Inflammatory macrophage treated with lipopolysaccharide for 1 hour (primary cell): ENCODE measurements around the gene SLC1A7.
"Not testable (repeated sequence)": the region's sequence is repeated elsewhere in the genome, so short reads cannot be mapped to it uniquely, and the experiment has no call there.

ENCODE experiments used
- DNase-seq, 2 donors: peaks; one replicate each; pipeline ENCODE4 v3.0.0-alpha.2; 2020 to 2022

The SLC1A7 gene

DNA sequence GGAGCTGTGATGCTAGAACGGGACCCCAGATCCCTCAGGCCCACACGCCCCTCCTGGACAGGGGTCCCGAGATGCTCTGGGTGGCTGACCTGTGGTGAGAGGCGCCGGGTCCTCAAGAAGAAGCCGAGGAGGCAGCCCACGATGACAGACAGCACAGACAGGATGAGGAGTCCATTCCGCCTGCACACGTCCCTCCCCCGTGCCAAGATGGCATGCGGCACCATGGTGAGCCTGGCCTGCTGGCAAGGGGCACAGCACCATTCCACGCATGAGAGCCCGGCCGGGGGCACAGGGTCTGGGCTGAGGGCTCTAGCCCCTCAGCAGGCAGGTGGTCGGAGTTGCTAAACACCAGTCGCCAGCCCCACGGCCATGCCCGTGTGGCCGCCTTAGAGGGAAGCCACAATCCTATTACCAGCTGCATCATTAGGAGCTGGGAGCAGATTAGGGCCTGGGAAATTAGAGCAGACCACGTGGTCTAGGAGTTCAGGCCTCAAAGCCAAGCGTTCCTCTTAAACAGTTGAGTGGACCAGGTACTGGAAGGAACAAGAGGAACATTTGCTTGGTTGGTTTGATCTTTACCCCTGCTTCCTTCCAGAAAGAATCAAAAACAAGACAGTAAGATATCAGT is at the start of gene SLC1A7:
Gene SLC1A7 (minus strand): TSS at position 413 of the 628 bp plus-strand sequence. CDS start 189 bp downstream, at position 224.
- no peak for DNase-seq

DNA sequence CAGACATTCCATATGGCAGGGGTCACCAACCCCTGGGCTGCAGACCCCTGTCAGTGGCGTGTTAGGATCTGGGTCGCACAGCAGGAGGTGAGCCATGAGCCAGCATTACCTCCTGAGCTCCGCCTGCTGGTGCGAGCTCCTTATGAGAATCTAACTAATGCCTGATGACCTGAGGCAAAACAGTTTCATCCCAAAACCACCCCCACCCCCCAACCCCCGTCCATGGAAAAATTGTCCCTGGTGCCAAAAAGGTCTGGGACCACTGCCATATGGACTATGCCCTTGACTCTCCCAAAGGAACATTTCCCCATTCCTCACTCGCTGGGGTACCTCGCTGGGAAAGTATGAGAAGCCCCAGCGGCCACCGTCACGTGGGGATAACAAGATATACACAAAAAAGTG is 47.8 kb upstream of the SLC1A7 start:
- DNase-seq = no peak

DNA sequence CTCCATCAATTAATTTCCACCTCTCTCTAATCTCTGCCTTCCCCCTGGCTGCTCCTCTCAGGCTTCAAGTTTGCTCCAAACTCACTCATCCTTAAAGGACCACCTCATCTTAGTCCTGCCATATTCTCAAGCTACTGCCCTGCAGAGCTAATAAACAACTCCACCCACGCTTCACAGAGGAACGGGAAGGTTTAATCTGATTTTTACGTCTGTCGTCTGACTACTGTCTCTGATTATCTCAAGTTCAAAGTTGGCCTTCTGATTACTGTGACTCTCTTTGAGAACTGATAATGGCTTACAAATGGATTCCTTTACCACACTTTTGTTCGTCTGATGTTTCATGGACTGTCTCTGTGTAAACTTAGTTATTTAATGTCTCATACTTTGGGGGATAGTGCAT is 46.6 kb upstream of the SLC1A7 start:
- DNase-seq = no peak

DNA sequence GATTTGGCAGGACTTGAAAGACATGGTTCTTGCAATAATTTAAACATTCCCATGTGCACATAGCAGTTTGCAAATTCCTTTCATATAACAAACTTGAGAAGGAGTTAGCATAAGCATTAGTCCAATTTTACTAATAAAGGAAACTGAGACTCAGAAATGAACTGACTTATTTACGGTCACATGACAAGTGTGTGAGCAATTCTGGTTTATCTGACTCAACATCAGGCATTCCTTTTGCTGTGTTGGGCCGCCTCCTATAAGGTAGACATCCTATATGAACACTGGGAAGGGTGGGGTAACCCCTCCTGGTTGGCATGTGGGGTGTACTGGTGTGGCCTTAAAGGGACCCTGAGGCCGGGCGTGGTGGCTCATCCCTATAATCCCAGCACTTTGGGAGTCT is 45.7 kb upstream of the SLC1A7 start:
- DNase-seq = no peak

DNA sequence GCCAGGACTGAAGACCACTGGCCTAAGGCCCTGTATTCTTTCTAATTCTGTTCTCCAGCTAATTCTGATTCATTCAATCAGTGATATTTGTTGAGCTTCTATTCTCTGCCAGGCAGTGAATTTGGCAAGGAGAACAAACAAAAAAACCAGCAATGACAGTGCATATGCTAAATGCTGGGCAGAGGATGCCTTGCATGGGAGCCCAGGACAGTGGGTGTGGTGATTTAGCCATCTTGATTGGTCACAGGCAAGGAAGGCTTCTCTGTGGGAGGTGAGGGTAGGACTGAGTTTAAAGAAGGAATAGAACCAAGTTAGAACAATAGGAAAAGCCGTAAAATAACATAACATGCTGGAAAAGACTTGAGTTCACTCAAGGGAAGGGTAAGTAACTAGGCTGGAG is 45.0 kb upstream of the SLC1A7 start:
- DNase-seq = no peak

DNA sequence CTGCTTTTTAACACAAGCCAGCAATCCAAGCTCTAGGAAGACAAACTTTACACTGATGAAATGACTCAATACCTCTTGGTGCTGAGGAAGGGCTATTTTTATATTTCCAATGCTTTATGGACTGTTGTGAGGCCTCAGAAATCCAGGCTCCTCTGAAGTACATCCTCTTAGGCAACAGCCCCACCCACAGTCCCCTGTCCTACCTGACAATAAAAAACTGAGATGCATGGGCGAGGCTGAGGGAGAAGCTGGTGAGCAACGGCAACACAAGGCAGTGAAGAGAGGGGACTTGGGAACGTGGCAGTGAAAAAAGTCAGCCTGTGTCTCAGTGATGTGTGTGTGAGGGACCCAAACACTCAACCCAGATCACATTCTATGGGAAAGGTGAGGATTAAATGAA is 44.1 kb upstream of the SLC1A7 start:
- DNase-seq = no peak

DNA sequence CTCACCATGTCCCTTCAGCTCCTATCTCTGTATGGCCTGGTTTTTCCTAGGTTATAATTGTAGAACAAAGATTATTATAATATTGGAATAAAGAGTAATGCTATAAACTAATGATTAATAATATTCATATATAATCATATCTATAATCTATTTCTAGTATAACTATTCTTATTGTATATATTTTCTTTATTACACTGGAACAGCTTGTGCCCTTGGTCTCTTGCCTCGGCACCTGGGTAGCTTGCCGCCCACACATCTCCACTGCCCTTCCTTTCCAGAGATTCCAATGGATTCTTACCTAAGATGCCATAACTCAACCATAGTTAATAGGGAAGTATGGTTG is 43.5 kb upstream of the SLC1A7 start:
- not testable (repeated sequence) for DNase-seq

DNA sequence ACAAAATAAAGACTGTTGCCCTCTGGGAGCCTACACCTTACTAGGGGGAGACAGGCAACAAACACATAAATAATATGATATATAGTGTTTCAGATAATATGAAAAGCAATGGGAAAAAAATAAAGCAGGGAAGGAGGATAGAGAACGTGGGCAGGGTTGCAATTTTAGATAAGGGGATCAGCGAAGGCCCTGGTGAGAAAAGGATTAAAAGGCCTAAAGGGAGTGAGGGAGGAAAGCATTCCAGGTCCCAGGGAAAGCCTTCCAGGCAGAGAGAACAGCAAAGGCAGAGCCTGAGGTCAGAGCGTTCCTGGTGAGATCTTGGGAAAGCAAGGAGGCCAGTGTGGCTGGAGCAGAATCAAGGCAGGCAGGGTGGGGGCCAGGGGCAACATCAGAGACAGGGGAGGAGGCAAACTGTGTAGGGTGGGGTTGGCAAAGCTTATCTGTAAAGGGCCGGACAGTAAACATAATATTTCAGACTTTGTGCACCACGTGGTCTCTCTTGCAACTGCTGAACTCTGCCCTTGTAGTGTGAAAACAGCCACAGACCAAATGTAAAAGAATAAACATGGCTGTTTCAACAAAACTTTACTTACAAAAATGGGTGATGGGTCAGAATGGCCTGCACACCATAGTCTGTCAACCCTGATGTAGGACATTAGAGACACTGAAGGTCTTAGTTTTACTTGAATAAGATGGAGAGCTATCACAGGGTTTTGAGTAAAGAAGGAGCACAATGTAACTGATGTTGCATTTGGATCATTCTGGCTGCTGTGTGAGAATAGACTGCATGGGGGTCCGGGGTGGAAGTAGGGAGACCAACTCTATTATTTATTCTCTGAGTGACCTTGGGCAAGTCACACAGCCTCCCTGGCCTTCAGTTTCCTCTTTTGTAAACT is 40.9 kb upstream of the SLC1A7 start:
- DNase-seq = no peak

DNA sequence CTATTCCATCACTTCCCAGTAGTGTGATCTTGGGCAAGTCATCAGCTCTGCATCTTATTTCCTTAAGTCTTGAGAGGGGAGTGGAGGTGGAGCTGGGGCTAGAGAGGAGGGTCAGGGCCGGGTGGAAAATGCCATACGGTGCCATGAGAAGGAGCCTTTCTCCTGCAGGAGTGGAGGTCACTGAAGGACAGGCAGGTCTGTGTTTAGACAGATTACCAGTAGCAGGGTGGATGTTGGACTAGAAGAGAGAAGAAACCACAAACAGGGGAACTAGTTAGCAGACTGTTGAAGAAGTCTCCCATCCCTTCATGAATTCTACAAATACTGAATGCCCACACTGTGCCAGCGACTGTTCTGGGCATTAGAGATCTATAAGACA is 40.3 kb upstream of the SLC1A7 start:
- no peak for DNase-seq

DNA sequence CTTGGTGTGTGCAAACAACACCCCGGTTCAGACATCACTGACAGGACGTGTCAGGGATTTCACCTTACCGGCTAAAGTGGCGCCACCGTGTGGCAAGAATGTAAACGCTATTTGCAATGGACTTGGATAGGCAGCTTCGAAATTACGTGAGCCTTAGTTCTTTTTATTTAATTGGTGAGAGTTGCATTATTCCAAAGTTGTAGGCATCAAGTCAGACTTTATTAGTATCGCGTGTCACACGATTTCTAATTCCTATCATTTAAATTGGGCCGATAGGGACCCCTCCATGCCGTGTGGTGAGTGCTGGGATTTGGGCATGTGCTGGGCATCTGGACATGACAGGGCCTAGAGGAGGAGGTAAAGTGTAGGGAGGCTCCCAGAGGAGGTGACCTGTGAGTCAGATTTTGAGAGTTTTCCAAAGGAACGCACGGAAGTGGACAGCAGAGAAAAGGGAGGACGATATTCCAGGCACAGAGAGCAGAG is 39.7 kb upstream of the SLC1A7 start:
- DNase-seq = peak; percentile 63 to 93

DNA sequence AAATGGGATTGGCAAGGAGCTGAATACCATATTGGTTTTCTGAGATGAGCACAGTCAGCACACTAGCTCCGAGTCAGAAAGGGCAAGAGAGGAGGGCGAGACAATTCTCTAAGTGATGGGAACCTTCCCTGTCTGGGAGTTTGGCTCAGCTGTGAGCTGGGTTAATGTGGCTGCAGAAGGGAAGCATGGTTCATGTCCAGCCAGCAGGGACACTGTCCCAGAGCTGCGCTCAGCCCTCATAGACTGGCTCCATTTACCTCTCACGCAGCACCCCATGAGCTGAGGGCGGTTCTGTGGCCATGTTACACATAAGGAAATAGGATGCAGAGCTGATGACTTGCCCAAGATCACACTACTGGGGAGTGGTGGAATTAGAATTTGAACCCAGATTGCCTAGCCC is 38.5 kb upstream of the SLC1A7 start:
- DNase-seq = no peak

DNA sequence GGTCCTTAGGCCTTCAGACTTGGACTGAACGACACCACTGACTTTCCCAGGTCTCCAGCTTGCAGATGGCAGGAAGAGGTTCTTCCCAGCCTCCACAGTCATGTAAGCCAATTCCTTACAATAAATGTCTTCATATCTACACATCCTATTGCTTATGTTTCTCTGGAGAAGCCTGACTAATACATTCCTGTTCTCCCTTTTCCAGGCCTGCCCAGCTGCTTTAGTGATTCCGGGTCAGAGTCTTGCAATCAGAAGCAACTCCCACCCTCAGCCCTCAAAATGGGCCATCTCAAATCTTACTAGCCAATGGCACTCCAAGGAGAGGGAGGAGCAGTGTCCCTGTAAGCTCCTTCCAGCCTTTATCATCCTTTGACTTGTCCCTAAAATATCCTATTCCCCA is 37.8 kb upstream of the SLC1A7 start:
- DNase-seq = no peak

DNA sequence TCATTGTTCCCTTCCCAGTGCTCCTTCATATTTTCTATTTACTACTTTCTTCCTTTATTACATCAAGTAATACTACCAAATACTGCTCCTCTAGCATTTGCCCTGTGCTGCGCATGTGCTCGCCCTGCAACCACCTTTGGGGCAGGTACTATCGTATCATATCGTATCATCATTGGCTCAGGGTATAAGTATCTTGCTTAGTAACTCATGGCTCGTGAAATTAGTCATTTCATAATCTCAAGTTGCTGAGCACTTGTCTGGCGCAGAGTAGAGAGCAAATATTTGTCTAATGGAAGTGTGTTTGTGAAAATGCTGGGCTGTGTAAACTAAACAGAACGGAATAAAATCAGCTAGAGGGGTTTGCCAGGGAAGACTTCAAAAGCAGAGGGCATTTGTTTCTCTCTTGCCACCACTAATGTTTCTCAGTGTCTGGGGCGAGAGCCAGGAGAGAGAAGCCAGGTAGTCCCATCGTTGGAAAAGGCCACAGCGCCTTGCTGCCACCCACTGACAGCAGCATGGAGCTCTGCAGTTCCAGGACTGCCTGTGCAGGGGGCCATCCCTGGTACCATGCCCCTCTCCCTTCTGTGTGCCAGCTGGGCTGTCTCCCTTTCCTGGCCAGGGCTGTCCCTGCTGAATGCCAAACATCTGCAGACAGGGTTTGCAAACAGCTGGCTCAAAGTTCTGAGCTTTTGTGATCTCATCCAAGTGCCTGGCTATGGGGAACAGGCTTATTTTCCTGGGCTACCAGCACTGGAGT is 34.2 kb upstream of the SLC1A7 start:
- DNase-seq = no peak

DNA sequence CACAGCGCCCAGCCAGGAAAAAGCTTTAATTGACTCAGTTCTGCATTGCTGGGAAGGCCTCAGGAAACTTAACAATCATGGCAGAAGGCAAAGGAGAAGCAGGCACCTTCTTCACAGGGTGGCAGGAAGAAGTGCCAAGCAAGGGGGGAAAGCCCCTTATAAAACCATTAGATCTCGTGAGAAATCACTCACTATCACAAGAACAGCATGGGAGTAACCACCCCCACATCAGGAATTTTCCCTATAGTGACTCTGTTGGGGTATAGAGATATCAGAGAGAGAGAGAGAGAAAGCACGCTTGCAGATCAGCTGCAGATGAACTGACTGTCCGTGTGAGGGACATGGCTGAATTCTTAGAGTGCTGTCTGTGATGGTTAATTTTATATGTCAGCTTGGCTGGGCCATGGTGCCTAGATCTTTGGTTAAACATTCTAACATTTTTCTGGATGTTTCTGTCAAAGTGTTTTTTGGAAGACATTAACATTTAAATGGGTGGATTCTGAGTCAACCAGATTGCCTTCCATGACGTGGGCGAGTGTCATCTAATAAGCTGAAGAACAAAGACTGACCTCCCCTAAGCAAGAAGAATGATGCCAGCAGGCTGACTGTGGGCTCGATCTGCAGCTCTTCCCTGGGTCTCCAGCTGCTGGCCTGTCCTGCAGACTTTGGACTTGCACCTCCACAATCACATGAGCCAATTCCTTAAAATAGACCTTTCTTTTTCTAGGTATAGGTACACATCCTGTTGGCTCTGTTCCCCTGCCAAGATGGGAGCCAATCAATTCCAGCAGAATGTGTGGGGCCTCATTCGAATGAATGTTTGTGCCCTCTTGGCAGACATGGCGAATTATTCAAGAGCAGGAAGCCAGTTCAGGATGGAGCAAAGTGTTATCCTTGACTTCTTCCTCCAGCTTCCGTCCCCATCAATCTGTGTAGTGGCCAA is 32.8 kb upstream of the SLC1A7 start:
- DNase-seq = peak; percentile 39 to 82

DNA sequence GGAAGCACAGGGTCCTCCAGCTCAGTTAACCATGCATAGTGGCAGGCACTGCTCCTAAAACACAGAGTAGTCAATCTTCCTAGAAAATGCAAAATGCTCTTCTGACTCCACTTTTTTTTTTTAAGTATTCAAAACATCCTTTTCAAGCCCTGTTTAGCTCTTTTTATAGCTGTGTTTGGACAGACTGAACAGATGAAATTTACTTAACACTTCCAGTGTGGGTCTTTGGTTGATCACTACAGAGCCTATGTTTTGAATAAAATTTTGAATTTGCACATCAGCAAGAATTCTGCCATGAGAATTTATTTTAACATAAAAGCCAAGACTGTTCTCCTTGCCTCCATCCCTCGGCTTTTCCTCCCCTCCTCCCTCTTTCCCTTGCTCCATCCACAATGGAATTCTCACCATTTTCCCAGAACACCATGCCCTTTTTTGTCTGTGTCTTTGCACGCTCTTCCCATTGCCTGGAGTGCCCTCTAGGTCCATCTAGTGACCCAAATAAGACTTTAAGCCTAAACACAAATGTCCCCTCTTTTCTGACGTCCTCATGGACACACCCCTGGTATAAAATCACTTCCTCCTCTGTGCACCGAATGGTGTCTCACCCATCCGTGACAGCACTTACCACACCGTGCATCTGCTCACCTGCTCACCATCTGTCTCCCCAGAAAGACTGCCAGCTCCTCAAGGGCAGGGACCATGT is 30.1 kb upstream of the SLC1A7 start:
- peak; percentile 21 to 46 for DNase-seq

DNA sequence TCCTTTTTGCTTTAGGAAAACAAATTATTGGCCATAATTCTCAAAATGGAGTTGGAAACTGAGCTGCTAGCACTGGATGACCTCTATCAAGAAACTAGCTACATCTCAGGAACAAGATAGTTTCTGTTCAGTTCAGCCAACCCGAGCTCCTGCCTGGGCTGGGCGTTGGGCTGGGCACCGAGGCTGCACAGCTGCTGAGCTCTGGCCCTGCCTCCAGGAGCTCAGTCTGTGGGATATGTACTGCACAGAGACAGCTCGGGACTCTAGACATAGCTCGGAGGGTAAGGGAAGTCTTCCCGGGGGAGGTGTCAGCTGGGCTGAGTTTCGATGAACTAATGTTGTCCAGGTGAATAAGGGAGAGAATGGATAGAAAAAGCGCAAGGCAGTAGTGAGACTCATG is 24.5 kb upstream of the SLC1A7 start:
- DNase-seq = no peak

DNA sequence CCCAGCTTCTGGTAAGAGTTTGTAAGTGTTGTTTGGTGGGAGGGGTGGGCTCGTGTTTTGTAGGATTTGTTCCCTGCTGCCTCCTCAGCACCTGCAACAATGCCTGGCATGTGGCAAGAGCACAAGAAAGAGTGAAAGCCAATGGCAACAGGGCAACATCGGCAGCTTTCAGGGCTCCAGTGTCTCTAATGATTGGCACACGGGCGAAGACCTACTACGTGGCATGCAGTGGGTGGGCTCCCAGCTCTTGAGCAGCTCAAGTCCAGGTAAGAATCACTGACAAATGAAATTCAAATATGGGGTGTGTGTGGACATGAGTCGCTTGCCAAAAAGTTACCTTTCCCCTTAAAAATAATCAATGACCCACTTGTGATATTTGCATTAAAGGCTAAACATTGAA is 23.9 kb upstream of the SLC1A7 start:
- no peak for DNase-seq

DNA sequence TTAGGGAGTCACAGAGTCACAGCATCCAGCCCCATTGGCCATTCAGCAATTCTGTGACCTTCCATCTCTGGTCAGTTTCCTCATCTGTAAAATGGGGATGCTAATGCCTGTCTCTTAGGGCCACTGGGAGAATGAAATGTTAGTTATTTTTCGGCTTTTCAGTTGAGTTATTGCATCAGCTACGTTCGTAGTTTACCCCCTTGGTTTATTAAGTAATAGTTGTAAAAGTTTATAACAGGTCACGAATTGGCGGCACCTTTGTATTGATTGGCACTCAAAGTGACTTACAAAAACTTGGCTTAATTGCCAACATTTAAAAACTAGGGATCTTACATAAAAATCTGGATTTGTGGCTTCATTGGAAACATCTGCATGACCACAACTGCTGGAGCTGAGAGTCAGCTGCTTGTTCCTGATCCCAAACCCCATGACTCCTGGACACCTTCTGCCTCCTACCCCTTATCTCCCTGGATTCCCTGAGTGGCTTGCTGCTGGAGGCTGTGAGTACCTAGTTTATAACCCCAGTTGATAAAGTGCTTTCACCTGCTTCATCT is 23.0 kb upstream of the SLC1A7 start:
- DNase-seq = no peak

DNA sequence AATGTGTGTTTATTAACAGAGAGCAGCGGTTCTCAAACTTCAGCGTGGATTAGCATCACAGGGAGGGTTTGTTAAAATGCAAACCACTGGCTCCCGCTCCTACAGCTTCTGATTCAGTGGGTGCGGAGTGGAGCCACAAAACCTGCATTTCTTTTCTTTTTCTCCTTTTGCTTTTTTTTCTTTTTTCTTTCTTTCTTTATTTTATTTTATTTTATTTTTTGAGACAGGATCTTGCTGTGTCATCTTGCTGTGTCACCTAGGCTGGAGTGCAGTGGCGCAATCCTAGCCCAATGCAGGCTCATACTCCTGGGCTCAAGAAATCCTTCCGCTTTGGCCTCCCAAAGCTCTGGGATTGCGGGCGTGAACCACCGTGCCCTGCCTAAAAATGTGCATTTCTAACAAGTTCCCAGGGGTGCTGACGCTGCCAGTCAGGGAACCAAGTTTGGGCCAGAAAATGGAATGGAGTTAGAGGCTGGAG is 20.9 kb upstream of the SLC1A7 start:
- no peak for DNase-seq

DNA sequence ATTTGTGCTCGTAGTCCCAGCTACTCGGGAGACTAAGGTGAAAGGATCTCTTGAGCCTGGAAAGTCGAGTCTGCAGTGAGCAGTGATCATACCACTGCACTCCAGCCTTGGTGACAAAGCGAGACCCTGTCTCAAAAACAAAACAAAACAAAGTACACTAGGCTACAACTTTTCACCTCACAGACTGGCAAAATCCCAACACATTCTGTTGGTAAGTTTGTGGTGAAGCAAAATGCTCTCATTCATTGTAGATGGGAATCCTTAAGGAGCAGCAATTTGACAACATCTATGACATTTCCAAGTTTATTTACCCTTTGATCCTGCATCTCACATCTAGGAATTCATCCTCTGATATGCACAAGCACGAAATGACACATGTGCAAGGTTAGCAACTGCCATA is 20.2 kb upstream of the SLC1A7 start:
- DNase-seq = no peak

DNA sequence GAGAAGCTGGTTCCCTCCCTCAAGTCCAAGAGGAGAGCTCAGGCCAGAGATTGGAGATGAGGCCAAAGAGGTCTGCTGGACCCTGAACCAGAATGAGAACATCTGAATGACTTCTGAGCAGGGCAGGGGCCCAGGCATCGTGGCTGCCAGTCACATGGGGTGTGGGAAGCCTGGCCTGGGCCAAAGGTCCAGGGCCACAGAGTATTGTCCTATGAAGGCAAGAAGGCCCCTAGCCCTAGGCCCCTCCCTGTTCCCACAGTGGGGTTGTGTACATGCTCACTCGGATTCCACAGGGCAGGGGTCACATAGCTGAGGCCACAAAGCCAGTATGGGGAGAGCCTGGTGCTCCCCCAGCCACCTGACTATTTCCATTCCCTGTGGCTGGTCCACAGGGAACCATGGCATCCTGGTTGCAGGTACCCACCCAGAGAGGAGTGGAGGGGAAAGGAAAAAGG is 18.5 kb upstream of the SLC1A7 start:
- DNase-seq = no peak
